Measurements from ENCODE around the gene DAO. TPM values are rescaled to one million over a fixed set of nuclear protein-coding genes. Genes with fewer than 3 reads are reported as not detected.
A peak's percentile ranks its signal among the peaks of the same experiment; 100 is the strongest.

DAO gene
- total RNA-seq, 1 donor from 2014 or later = not detected

DNA sequence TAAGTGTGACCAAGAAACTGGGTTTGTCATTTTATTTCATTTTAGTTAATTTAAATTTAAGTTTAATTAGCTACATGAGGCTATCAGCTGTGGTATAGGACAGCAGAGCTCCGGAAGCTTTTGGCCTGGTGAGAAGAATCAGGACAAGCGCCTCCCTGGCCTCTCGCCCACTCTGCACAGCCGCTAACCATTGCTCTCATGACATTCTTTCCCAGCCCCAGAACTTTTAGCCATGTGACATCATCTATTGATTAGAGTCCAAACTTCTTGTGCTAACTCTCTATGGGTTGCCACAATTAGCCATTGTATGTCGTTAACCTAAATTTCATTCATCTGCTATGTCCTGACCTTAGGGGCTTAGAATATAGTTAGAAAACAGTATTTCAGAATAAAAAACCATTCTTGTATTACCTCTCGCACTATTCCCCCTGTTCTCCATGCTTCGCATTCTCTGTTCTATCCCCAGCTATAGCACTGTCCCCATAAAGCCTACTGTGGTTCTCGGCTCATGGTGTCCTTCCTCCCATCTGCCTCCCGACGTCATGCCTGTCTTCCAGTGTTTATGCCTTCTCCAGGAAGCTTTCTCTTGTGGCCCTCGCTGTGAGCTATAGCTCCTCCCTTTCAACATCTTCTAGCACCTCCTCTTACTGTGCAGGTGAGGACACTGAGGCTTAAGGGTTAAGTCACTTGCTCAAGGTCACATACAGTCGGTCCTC lies 46.0 kb upstream of the DAO start:
- H3K27ac Mint-ChIP-seq (ENCODE audit: unreplicated experiment) = peak overlapping the region; percentile 15
- TF ChIP-seq, protein P1, sequence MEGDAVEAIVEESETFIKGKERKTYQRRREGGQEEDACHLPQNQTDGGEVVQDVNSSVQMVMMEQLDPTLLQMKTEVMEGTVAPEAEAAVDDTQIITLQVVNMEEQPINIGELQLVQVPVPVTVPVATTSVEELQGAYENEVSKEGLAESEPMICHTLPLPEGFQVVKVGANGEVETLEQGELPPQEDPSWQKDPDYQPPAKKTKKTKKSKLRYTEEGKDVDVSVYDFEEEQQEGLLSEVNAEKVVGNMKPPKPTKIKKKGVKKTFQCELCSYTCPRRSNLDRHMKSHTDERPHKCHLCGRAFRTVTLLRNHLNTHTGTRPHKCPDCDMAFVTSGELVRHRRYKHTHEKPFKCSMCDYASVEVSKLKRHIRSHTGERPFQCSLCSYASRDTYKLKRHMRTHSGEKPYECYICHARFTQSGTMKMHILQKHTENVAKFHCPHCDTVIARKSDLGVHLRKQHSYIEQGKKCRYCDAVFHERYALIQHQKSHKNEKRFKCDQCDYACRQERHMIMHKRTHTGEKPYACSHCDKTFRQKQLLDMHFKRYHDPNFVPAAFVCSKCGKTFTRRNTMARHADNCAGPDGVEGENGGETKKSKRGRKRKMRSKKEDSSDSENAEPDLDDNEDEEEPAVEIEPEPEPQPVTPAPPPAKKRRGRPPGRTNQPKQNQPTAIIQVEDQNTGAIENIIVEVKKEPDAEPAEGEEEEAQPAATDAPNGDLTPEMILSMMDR (conservative IDR thresholded peaks at IDR 0.05) = no peak
- peaks cover 26% of the 10 kb centered on the region for H3K36me3 Mint-ChIP-seq (ENCODE audit: low read depth)
- no peak for DNase-seq (ENCODE audit: low read depth, low spot score)
- H3K27me3 Mint-ChIP-seq (ENCODE audit: low read depth) = no peaks in the 10 kb centered on the region
- no peaks in the 10 kb centered on the region for H3K9me3 Mint-ChIP-seq
- H3K4me3 Mint-ChIP-seq = no peak overlapping the region
- H3K4me1 Mint-ChIP-seq = peaks cover 54% of the 10 kb centered on the region

DNA sequence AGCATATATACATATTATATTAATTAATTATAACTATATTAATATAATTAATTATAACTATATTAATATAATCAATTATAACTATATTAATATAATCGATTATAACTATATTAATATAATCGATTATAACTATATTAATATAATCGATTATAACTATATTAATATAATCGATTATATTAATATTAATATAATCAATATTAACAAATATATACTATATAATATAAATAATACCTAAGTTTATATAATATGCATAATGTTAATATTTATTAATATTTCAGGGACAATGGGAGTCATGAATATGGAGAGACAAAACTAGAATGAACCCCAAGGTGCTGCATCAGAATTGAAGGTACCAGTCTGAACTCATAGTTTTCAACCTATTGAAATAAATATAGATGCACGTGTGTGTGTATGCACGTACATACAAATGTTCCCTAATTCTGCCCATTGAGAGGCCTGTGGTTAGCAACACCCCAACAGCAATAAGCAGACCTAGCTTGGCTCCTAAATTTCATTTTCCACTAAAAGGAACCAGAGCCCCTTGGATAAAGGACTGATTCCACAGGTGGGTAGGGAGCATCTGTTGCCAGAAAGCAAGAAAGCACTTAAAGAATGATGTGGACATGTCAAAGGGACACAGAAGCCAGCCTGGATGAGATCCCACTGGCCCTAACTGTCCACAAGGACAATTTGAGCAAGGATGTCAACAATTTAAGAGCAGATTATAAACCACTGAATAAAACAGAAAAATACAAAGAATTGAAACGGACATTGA lies 43.8 kb upstream of the DAO start:
- DNase-seq (ENCODE audit: low read depth, low spot score) = no peak
- Mint-ChIP-seq H3K4me1 (peaks cover 68% of the 10 kb centered on the region), H3K27me3 (ENCODE audit: low read depth) (no peaks in the 10 kb centered on the region), H3K9me3 (no peaks in the 10 kb centered on the region), H3K4me3 (no peak overlapping the region), H3K27ac (ENCODE audit: unreplicated experiment) (no peak overlapping the region), H3K36me3 (ENCODE audit: low read depth) (peaks cover 25% of the 10 kb centered on the region)
- TF ChIP-seq, protein P1 (conservative IDR thresholded peaks at IDR 0.05) = no peak

DNA sequence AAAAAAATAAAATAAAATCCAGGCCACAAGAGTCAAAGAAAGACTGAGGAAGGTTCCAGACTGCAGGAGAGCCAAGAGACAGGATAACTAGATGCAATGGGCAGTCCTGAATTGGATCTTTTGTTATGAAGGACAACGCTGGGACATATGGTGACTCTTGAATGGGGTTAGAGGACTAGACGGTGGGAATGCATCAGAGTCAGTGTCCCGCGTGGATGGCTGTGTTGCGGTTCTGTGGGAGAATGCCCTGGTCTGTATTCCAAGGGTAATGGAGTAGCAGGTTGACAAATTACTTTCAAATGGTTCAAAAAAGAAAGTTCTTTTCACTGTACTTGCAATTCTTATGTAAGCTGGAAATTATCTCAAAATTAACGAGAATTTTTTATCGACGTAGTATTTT lies 42.7 kb upstream of the DAO start:
- Mint-ChIP-seq H3K27ac (ENCODE audit: unreplicated experiment) (no peak overlapping the region), H3K9me3 (no peaks in the 10 kb centered on the region), H3K4me3 (no peak overlapping the region), H3K4me1 (peaks cover 74% of the 10 kb centered on the region), H3K36me3 (ENCODE audit: low read depth) (peaks cover 21% of the 10 kb centered on the region), H3K27me3 (ENCODE audit: low read depth) (no peaks in the 10 kb centered on the region)
- no peak for DNase-seq (ENCODE audit: low read depth, low spot score)
- TF ChIP-seq, protein P1 (conservative IDR thresholded peaks at IDR 0.05) = no peak

DNA sequence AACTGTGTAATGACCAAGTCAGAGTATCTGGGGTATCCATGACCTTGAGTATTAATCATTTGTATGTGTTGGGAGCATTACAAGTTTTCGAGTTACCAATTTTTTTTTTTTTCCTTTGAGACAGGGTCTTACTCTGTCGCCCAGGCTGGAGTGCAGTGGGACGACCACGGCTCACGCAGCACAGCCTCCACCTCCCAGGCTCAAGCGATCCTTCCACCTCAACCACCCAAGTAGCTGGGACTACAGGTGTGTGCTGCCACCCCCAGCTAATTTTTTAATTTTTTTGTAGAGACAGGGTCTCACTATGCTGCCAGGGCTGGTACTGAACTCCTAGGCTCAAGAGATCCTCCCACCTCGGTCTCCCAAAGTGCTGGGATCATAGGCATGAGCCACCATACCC lies 42.2 kb upstream of the DAO start:
- DNase-seq (ENCODE audit: low read depth, low spot score) = no peak
- no peaks in the 10 kb centered on the region for H3K27me3 Mint-ChIP-seq (ENCODE audit: low read depth)
- H3K4me3 Mint-ChIP-seq = no peak overlapping the region
- peaks cover 23% of the 10 kb centered on the region for H3K36me3 Mint-ChIP-seq (ENCODE audit: low read depth)
- TF ChIP-seq, protein P1 (conservative IDR thresholded peaks at IDR 0.05) = no peak
- no peak overlapping the region for H3K27ac Mint-ChIP-seq (ENCODE audit: unreplicated experiment)
- H3K4me1 Mint-ChIP-seq = peaks cover 74% of the 10 kb centered on the region
- no peaks in the 10 kb centered on the region for H3K9me3 Mint-ChIP-seq

DNA sequence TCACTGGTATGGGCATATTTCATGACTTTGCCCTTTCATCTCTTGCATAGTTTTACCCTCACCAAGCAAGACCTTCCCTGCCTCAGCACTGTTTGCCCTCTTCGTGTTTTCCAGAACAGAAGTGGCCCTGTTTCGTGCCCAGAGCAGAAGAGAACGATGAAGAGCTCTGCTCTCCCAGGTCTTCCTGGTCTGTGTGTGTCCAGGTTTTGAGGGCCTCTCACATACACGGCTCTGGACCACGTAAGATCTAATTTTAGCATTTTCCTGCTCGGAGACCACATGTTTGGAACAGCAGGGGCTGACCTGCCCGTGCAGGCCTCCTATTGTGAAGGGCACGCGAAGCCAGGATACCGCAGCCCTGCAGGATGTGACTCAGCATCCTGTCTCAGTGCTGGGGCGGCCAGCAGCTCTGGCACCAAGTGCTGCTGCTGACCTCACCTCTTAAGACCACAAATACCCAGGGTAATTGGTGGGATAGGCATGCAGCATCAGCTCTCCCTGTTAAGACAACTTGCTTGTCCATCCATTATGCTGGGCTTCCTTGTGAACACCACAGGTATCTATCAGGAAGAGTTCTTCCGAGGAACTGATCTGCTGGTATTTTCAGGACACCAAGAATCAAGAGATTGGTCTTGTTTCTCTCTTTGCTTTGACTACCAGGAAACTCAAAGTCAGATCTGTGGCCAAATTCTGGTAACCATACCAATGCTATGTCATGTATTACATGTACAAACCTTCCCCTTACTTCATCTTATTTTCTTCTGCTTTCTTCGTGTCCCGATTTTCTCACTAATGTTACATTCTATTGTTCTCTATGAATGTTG lies 41.5 kb upstream of the DAO start:
- Mint-ChIP-seq H3K9me3 (no peaks in the 10 kb centered on the region), H3K4me1 (peaks cover 72% of the 10 kb centered on the region), H3K27ac (ENCODE audit: unreplicated experiment) (peak overlapping the region; percentile 95), H3K27me3 (ENCODE audit: low read depth) (no peaks in the 10 kb centered on the region), H3K4me3 (peak overlapping the region; percentile 22), H3K36me3 (ENCODE audit: low read depth) (peaks cover 25% of the 10 kb centered on the region)
- TF ChIP-seq, protein P1 (conservative IDR thresholded peaks at IDR 0.05) = no peak
- DNase-seq (ENCODE audit: low read depth, low spot score) = no peak
